ENCODE results near the gene CCR9.

DNA sequence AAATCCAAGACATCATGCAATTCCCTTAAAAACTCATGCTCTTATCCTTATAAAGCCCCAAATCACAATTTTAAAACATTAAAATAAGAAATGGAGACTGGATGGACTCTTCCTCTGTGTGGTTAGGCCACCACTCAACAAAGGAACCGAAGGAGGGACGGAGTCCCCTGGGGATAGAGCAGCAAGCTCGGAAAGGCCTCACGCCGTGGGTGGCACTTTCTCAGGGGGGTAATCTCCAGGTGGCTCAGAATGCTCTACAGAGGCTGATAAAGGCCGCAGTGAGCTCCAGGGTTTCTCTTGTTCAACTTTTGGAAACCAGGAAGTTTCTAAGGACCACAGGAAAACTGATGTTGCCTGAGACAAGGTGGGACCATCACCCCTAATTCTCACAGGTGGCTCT lies 23.2 kb downstream of the CCR9 start:
- TF ChIP-seq, protein P1, sequence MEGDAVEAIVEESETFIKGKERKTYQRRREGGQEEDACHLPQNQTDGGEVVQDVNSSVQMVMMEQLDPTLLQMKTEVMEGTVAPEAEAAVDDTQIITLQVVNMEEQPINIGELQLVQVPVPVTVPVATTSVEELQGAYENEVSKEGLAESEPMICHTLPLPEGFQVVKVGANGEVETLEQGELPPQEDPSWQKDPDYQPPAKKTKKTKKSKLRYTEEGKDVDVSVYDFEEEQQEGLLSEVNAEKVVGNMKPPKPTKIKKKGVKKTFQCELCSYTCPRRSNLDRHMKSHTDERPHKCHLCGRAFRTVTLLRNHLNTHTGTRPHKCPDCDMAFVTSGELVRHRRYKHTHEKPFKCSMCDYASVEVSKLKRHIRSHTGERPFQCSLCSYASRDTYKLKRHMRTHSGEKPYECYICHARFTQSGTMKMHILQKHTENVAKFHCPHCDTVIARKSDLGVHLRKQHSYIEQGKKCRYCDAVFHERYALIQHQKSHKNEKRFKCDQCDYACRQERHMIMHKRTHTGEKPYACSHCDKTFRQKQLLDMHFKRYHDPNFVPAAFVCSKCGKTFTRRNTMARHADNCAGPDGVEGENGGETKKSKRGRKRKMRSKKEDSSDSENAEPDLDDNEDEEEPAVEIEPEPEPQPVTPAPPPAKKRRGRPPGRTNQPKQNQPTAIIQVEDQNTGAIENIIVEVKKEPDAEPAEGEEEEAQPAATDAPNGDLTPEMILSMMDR (IDR thresholded peaks at IDR 0.05; ENCODE audit: insufficient read depth, low read length, poor library complexity, severe bottlenecking): no peak
- TF ChIP-seq EZH2phosphoT487 (conservative IDR thresholded peaks at IDR 0.05; ENCODE audit: low read length): no peak
